HFF-Myc (cell line): Measurements from ENCODE around the gene SLC25A26.
"Not testable (repeated sequence)": the region's sequence is repeated elsewhere in the genome, so short reads cannot be mapped to it uniquely, and the experiment has no call there.

Experiments
- DNase-seq: peaks from one replicate; pipeline ENCODE4 v3.0.0-alpha.2; 2011; ENCODE audit warnings: low read depth; ENCODE audit errors: extremely low read depth
- H3K4me3 ChIP-seq: replicated peaks from 2 replicates; pipeline ENCODE4 v1.5.1; 2011; ENCODE audit warnings: low read depth, mild to moderate bottlenecking, control low read depth, low read length
- CTCF ChIP-seq: IDR thresholded peaks from 2 replicates; pipeline ENCODE4 v1.5.1; 2012; ENCODE audit warnings: mild to moderate bottlenecking, low read depth, low read length, control low read depth; ENCODE audit errors: missing control alignments

SLC25A26 gene

GRCh38 chr3:66297260-66297873, 76.6 kb downstream of the SLC25A26 start:
- TF ChIP-seq CTCF = no peak
- no peak for DNase-seq
- no peak overlapping the region for H3K4me3 ChIP-seq

DNA sequence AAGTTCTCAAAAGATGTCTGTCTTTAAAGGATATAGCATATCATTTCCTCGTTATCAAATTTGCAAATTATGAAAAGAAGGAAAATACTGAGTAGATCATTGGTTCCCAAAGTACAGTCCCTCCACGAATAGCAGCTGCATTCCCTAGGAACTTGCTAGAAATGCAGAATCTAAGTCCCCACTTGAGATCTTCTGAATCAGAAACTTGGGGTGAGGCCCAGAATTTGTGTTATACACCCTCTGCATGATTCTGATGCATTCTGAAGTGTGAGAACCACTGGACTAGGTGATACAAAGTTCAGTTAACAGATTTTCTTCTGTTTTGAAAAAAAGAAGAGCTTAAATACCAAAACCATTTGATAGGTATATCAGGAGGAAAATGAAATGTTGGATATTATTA, 77.1 kb downstream of the SLC25A26 start:
- no peak for TF ChIP-seq CTCF

DNA sequence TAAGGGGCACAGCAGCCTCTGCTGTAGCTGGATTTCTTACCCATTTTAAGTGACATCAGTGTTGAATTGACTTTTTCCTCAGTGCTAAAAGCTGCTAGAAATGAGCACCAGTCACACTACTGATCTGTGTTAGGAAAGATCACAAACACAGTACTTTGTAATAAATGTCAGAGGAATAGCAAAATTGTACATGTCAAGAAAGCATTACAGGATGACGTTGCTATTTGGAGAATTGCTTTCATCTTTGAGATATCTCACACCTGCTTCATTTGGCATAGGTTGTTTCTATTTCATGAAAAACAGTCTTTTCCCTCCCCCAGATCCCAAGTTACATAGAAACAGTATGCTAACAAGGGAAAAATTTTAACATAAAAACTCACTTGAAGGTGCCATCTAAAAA, 77.8 kb downstream of the SLC25A26 start:
- TF ChIP-seq CTCF = no peak
- DNase-seq = no peak
- no peak overlapping the region for H3K4me3 ChIP-seq

More for the DNA sequence above, 77.1 kb downstream of the SLC25A26 start:
- H3K4me3 ChIP-seq = no peak overlapping the region
- DNase-seq = no peak

- DNase-seq, H3K4me3 ChIP-seq: not testable (repeated sequence)
Observed at GRCh38 chr3:66299085-66299484, 78.3 kb downstream of the SLC25A26 start.

DNA sequence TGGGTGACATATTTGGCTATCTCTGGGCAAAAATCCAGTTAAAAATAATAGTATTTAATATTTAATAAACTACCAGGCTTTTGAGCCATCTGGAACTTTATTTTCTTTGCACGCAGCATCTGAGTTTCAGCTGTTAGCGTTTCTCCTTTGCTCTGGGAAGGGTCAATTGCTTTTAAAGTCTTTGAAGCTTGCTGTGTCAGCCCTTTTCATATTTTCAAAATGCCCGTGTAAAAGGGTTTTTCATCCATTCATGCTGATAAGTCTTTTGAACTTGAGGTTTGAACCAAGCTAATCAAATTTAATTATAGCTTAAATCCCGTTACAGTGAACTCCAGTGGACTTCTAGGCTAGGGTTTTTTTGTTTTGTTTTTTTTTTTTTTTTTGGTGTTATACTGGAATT, 79.1 kb downstream of the SLC25A26 start:
- TF ChIP-seq CTCF = no peak
- no peak for DNase-seq
- no peak overlapping the region for H3K4me3 ChIP-seq

DNA sequence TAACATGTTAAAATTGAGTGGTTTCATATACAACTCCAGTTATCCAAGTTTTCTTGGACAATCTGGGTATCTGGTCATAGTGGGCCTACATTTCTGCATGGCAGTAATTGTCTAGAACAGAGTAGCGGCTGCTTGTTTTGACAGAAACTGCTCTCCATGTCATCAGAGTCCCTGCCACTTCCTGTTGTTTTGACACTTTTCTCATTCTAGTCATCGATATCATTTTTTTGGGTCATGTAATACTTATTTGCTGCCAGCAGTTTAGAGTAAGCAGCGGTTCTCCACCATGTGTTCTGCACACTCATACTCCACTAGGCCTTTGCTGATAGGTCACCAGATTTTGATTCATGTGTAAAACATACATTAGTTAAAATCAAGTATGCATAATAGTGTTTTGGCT, 81.5 kb downstream of the SLC25A26 start:
- no peak for DNase-seq
- no peak for TF ChIP-seq CTCF
- H3K4me3 ChIP-seq = no peak overlapping the region

DNA sequence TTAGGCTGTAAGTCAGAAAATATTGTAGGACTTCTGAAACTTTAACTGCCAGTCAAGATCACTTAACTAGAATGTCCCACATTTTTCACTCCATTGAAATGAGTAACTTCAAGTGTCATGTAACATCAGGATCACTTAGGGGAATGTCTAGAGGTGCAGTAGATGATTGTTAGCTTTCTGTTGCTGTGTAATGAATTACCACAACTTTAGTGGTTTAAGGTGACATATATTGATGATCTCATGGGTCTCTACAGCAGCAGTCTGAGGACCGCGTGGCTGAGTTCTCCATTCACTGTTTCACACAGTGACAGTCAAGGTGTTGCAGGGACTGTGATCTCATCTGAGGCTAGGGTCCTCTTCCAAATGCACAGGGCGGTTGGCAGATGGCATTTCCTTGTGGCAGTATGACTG, 82.7 kb downstream of the SLC25A26 start:
- no peak overlapping the region for H3K4me3 ChIP-seq
- DNase-seq = no peak
- TF ChIP-seq CTCF = no peak
